ENCODE measurements around the gene ANKRD1.

The ANKRD1 gene

DNA sequence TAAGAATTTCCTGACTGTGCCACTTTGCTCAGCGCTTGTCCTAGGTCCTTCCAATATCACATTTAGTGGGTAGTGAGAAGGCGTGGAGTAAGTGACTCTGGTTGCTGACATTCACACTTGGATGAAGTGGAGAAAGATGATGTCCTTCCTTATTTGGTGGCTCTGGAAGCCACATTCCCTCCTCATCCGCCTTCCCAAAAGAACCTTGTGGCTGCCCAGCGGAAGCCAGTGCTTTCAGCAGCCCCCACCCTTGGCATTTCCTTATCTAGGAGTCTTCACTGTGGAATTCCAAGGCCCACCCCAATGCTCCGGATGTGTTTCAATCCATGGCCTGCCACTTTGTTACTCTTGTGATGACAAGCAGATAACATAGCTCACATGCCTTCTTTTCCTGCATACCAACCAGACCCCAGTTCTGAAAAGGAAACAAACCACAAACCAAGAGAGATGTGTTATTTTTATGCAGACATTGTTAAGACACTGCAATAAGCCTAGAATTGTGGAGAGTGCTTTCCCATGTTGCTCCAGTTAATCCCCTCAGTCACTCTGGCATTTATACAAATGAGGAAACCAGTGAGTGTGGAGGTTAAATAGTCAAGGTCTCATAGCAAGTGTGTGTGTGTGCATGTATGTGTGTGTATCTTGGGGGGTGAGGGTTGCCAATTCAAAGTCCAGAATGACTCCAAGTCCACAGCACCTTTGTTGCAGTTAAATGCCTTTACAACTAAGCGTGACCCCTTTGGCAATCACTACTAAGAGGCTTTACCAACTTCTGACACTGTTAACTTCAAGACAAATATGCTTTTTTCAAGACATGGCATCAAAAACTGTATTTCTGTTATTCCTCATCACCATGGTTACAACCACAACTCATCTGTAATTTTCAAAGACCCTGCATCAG is 10.3 kb upstream of the ANKRD1 start:
- no peak for DNase-seq

GRCh38 chr10:90930070-90930837 is 9.4 kb upstream of the ANKRD1 start:
- DNase-seq = no peak

- DNase-seq = no peak
Observed at GRCh38 chr10:90929179-90929578, 8.3 kb upstream of the ANKRD1 start.

GRCh38 chr10:90927293-90927692 is 6.4 kb upstream of the ANKRD1 start:
- no peak for DNase-seq

DNA sequence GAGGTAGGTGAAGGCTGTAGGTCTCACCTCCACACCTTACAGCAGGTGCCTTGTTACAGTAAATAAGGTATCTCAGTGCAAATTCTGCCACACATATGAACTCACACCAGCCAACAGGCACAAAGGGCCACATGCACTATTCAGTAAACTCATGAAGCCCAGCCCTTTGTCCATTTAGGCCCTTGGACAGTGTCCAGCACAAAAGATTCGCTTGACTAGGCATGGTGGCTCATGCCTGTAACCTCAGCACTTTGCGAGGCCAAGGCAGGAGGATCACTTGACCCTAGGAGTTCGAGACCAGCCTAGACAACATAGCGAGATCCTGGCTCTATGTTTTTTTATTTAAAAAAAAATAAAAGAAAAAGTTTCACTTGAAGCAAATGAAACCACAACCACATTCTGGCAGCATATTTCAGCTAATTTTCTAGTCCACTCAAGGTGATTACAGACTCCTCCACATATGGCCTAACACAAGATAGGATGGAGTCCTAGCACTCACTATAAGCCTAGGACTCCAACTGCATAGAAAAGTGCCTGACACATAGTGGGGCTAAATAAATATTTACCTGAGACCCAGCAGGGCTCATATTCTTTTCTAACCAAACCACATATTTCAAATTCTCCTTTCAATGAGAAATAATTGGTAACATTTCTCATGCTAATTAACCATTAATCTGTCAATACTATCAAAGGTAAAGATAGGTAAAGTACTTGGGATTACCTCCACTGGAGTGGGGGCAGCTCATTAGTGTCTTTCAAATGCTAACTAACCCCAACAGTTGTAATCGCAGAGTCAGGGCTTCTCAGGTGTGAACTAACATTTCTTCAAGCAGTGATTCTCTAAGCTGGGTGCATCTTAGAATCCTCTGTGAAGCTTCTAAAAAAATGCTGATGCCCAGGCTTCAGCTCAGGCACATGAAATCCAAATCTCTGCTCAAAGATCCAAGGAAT is 4.5 kb upstream of the ANKRD1 start:
- no peak for DNase-seq

GRCh38 chr10:90924552-90924951 is 3.7 kb upstream of the ANKRD1 start:
- no peak for DNase-seq

- no peak for DNase-seq
Observed at GRCh38 chr10:90923111-90923731, 2.3 kb upstream of the ANKRD1 start.

DNA sequence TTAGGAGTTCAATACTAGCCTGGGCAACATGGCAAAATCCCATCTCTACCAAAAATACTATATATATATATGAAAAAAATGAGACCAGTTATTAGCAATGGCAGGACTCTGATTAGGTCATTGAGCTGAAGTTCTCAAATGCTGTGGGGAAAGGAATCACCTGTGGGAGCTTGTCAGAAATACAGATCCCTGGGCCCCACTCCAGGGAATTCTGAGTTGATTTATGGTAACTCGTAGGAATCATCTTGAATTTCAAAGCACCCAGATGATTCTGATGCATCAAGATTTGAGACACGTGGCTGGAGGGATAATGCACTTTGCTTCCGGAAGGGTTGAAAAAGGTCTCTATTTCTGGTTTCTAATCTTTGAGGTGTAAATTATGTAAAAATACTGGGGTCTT is 1.0 kb upstream of the ANKRD1 start:
- no peak for DNase-seq

DNA sequence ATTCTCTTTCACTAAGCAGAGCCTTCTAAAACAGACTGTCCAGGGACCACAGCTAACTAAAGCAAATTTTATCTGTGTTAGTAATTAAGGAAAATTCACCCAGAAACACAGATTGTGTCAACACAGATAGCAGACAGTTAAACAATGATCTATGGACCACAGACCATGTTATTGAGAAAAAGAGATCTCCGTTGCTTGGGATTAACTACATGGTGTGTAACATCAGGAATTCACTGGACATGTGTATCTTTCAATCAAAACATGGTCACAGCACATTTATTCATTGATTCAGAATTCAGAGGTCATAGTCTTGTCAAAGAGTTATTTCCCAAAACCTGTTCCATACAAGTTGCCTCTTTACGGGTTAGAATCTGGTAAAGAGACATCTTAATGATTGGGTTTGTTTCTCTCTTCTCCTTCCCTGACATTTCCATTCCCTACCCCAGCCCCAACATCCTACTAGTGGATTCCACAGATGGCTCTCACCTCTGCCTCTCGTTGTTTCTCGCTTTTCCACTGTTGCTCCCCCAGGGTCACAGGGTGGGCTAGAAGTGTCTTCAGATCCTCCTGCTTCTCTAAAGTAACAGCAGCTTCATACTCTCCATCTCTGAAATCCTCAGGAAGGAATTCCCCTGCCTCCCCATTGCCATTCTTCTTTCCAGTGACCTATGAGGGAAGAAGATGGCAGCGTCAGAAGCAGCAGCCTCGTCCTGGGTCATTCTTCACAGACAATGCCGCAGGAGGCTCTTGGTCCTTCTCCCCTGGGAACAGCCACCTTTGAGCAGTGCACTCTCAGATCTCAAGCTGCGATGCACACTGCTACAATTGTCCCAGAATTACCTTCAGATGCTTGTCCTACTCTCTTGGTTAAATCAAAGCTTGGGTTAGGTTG is 958 bp downstream of the ANKRD1 start:
- DNase-seq = no peak

DNA sequence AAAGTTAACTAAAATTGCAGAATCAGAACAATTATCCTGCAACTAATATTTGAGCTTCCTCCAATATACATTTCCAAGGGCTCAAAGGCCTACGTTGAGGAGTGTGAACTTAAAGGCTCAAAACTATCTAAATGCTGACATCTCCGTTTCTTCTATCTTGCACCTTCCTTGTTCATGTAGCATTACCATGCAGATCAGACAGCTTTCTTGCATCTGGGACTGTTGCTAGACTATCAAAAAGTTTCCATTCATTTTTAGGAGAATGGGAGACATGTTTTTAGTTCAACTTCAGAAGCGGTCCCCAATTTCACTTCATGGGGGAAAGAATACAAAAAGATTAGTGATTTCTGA is 2.9 kb downstream of the ANKRD1 start:
- no peak for DNase-seq

DNA sequence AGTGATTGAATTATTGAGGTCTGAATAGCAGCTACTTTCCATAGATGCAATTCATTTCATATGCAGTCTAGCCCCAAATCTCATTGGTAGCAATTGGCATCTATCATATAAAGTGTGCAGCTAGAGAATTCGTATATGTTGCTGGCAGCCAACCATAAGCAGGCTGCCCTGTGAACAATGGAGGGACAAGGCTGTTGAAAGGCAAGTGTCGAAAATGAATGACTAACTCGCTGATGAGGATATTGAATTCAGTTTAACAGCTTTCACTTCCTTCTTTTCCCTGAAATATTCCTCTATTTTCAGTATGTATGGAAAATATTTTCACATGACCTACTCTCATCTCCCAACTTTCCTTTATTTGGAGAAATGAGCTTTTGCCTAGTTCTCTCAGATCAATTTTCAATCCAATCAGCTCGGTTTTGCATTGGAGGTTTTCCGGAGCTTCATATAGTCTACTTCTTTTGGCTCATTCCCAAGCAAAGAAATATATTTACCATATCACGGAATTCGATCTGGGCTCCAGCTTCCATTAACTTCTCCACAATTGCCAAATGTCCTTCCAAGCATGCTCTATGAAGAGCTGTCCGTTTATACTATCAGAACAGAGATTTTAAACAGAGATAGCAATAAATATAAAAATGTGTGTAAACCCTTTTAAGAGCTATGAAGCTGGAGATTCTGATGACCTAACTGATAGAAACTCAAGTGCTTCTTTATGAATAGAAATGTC is 3.5 kb downstream of the ANKRD1 start:
- no peak for DNase-seq

DNA sequence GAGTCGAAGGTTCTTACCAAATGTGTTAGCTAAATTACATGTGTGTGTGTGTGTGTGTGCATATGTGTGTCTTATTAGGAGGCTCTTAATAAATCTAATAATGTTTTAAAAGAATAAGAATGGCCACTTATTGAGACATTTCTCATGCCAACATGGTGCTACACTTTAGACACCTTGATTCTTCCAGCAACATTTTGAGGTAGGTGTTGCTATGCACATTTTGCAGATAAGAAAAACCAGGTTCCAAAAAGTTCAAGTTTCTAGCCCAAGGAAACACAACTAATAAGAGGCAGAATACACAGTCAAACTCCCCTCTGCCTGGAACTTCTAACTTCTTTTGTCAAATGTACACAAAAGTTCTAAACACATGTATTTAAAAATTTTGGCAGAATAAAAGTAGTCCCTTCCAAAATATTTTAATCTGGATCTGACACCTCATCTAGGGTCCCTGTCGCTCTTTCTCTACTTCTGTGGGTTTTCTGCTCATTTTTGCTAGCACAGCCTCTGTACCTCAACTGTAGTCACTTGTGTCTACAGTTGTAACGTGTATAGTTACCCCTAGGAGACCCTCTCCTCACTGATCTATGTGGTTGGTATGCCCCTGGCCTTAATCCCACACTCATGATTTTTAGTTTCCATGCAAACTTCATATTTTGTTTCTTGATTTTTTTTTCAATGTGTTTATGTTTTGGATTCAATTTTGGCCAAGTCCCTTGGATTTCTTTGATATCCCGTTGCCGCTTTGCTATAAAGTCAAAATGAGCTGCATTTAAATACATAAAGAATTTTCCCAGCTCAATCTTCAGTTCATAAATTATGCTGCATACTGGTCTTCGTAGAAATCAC is 4.3 kb downstream of the ANKRD1 start:
- no peak for DNase-seq

- DNase-seq = no peak
Observed at GRCh38 chr10:90915766-90916075, 5.2 kb downstream of the ANKRD1 start.

GRCh38 chr10:90914992-90915765 is 5.7 kb downstream of the ANKRD1 start:
- DNase-seq = no peak

DNA sequence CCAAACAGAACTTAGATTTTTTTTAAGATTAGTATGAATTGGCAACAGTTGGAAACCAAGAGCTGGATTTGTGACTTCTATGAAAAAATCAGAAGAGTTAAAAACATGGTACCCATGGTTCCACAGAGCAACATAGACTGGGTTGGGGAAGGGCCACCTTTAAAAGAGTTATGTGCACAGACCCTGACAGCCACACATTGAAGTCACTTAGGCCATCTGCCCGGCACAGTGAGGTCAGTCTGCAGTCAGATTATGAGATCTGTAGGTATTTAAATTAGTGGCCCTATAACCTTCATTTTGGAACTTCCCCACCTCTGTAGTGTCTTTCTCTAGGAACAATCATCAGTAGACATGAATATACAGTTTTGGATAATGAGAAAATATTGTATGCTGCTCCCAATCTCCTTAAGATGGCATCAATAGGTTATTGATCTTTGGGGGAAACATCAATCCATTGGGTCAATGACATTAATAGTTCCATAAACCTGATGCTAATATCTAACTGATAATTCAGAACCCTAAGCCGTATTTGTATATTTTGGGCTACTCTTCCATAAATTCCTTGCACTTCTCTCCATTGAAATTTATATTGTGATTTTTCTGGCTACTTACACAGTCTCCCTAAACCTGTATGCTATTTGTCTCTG is 7.0 kb downstream of the ANKRD1 start:
- DNase-seq = no peak

- no peak for DNase-seq
Observed at GRCh38 chr10:90912854-90913479, 7.9 kb downstream of the ANKRD1 start.

GRCh38 chr10:90912174-90912573 is 8.7 kb downstream of the ANKRD1 start:
- DNase-seq = no peak
